Naive thymus-derived CD4-positive, alpha-beta T cell (primary cell): ENCODE results near the gene GOT1. TPM values are rescaled to one million over a fixed set of nuclear protein-coding genes. Genes with fewer than 3 reads are reported as not detected.

Experiments
- ATAC-seq: fragments of 150-1000 bp; cut with Tn5 transposase; 2 replicates; pipeline ENCODE4 v1.10.0; 2021; ENCODE audit warnings: mild to moderate bottlenecking, moderate library complexity
- CTCF ChIA-PET: fragments of 350-600 bp; sonication (Branson Sonifier 250); formaldehyde crosslinking; loops from one replicate; lab custom pipeline; 2021; ENCODE audit warnings: antibody characterized with exemption; lab: Charles Lee
- POLR2A ChIA-PET: fragments of 350-600 bp; sonication (Branson Sonifier 250); formaldehyde crosslinking; loops from one replicate; lab custom pipeline; 2021; ENCODE audit warnings: antibody characterized with exemption, inconsistent platforms; lab: Charles Lee
- DNase-seq, 9 donors: peaks; one replicate each; pipeline versions ENCODE4 v3.0.0 to v3.0.0-alpha.2; 2020 to 2022; ENCODE audit warnings: mixed read lengths in 1 of 9
- H3K27ac ChIP-seq: one replicate; pipeline ENCODE4 v1.7.0; 2013; ENCODE audit warnings: mild to moderate bottlenecking, low read depth, low read length, moderate library complexity
- H3K27me3 ChIP-seq, 2 donors: one replicate each; pipeline ENCODE4 v1.7.0; 2013; ENCODE audit warnings: low read length in 2 of 2, mild to moderate bottlenecking in 2 of 2, moderate library complexity in 2 of 2; ENCODE audit not compliant: control insufficient read depth in 2 of 2, insufficient read depth in 2 of 2
- H3K36me3 ChIP-seq, 3 experiments: 1 replicate in 2 of 3; 2 replicates in 1 of 3; pipeline ENCODE4 v1.7.0; 2013; ENCODE audit warnings: low read length in 3 of 3, mild to moderate bottlenecking in 3 of 3, moderate library complexity in 1 of 3; ENCODE audit not compliant: insufficient read depth in 3 of 3, control insufficient read depth in 2 of 3
- H3K4me1 ChIP-seq, 2 donors: one replicate each; pipeline ENCODE4 v1.7.0; 2013; ENCODE audit warnings: low read length in 2 of 2, mild to moderate bottlenecking in 2 of 2, moderate library complexity in 1 of 2; ENCODE audit not compliant: control insufficient read depth in 2 of 2, insufficient read depth in 2 of 2
- H3K4me3 ChIP-seq: 2 replicates; pipeline ENCODE4 v1.7.0; 2013; ENCODE audit warnings: mild to moderate bottlenecking, low read length
- H3K9me3 ChIP-seq, 3 experiments: 1 replicate in 2 of 3; 2 replicates in 1 of 3; pipeline ENCODE4 v1.7.0; 2013; ENCODE audit warnings: low read length in 3 of 3; ENCODE audit not compliant: control insufficient read depth in 2 of 3
- H3K27ac Mint-ChIP-seq, 9 donors: one replicate each; pipeline ENCODE4 v1.8.0; 2020 to 2022; ENCODE audit warnings: mixed read lengths in 9 of 9, mild to moderate bottlenecking in 8 of 9, moderate library complexity in 5 of 9, inconsistent platforms in 2 of 9
- H3K27me3 Mint-ChIP-seq, 5 donors: one replicate each; pipeline ENCODE4 v1.8.0; 2021 to 2022; ENCODE audit warnings: mixed read lengths in 5 of 5, mild to moderate bottlenecking in 1 of 5
- H3K36me3 Mint-ChIP-seq, 5 donors: one replicate each; pipeline ENCODE4 v1.8.0; 2020 to 2022; ENCODE audit warnings: mixed read lengths in 5 of 5, mild to moderate bottlenecking in 3 of 5, inconsistent platforms in 1 of 5
- H3K4me1 Mint-ChIP-seq, 7 donors: one replicate each; pipeline ENCODE4 v1.8.0; 2020 to 2022; ENCODE audit warnings: mixed read lengths in 7 of 7, mild to moderate bottlenecking in 3 of 7, inconsistent platforms in 1 of 7
- H3K4me3 Mint-ChIP-seq, 10 donors: one replicate each; pipeline ENCODE4 v1.8.0; 2020 to 2022; ENCODE audit warnings: mild to moderate bottlenecking in 10 of 10, mixed read lengths in 10 of 10, moderate library complexity in 6 of 10, inconsistent platforms in 2 of 10
- H3K9me3 Mint-ChIP-seq, 11 donors: one replicate each; pipeline ENCODE4 v1.8.0; 2020 to 2022; ENCODE audit warnings: mixed read lengths in 11 of 11, mild to moderate bottlenecking in 4 of 11, inconsistent platforms in 1 of 11, moderate library complexity in 1 of 11
- intact Hi-C, 2 donors: fragments of 100-400 bp; cut with micrococcal nuclease; formaldehyde crosslinking; loops; one replicate each; pipeline ENCODE4 v1.15.1; 2023
- polyA plus RNA-seq, 2 donors: library from polyadenylated mRNA; unstranded; fragments of 300-500 nt; fragmentation: Illumina TruSeq; gene quantifications; one replicate each; pipeline ENCODE4 v1.2.3, GENCODE V29; 2021
- total RNA-seq, 6 experiments: library from RNA in 5 of 6; stranded (reverse) in 5 of 6; gene quantifications; 1 replicate in 5 of 6; 2 replicates in 1 of 6; pipeline ENCODE4 v1.2.3 and lab custom pipeline; 2021 to 2026

Gene GOT1
- total and polyA plus RNA-seq, 7 experiments from 2014 or later, result 8.0 to 22.2 (median 12.2) TPM

- CTCF ChIA-PET, result no interaction called here
- no peaks in the 10 kb centered on the region for H3K9me3 Mint-ChIP-seq
- POLR2A ChIA-PET, result no interaction called here
Measured at GRCh38 chr10:99422529-99423096, 7.8 kb downstream of the GOT1 start.

GRCh38 chr10:99421233-99421739 lies 9.1 kb downstream of the GOT1 start:
- no peaks in the 10 kb centered on the region for H3K4me1 ChIP-seq
- intact Hi-C loops, result no loop called here
- ChIA-PET POLR2A (interaction anchor here (1.0 kb wide), 1 partner anchor 9 kb away, joined by 3 read pairs; the partner anchor contains the start of gene GOT1), CTCF (no interaction called here)
- Mint-ChIP-seq H3K9me3 (peaks cover 0 to 2% (median 0%) of the 10 kb centered on the region in 11 donors), H3K4me1 (peaks cover 0 to 9% (median 0%) of the 10 kb centered on the region in 7 donors), H3K27ac (peak overlapping the region in 2 of 9 donors; percentile 49 to 50), H3K4me3 (no peak overlapping the region), H3K27me3 (no peaks in the 10 kb centered on the region), H3K36me3 (peaks cover 18 to 51% (median 38%) of the 10 kb centered on the region in 5 donors)
- DNase-seq, result no peak
- peaks cover 0 to 38% (median 3%) of the 10 kb centered on the region in 3 experiments for H3K36me3 ChIP-seq
- no peaks in the 10 kb centered on the region for H3K9me3 ChIP-seq
- H3K27me3 ChIP-seq, result no peaks in the 10 kb centered on the region
- ATAC-seq, result no peak
- no peak overlapping the region for H3K4me3 ChIP-seq
- no peak overlapping the region for H3K27ac ChIP-seq

More at GRCh38 chr10:99422529-99423096, 7.8 kb downstream of the GOT1 start:
- intact Hi-C loops, result no loop called here
- H3K27ac ChIP-seq, result no peak overlapping the region
- H3K4me3 Mint-ChIP-seq, result no peak overlapping the region
- ATAC-seq (no peak), DNase-seq (no peak)
- no peak overlapping the region for H3K4me3 ChIP-seq
- no peak overlapping the region for H3K27ac Mint-ChIP-seq
- no peaks in the 10 kb centered on the region for H3K4me1 ChIP-seq
- no peaks in the 10 kb centered on the region for H3K27me3 Mint-ChIP-seq
- H3K36me3 Mint-ChIP-seq, result peaks cover 12 to 46% (median 33%) of the 10 kb centered on the region in 5 donors
- no peaks in the 10 kb centered on the region for H3K27me3 ChIP-seq
- H3K9me3 ChIP-seq, result no peaks in the 10 kb centered on the region
- peaks cover 0 to 9% (median 0%) of the 10 kb centered on the region in 7 donors for H3K4me1 Mint-ChIP-seq
- peaks cover 0 to 38% (median 3%) of the 10 kb centered on the region in 3 experiments for H3K36me3 ChIP-seq

DNA sequence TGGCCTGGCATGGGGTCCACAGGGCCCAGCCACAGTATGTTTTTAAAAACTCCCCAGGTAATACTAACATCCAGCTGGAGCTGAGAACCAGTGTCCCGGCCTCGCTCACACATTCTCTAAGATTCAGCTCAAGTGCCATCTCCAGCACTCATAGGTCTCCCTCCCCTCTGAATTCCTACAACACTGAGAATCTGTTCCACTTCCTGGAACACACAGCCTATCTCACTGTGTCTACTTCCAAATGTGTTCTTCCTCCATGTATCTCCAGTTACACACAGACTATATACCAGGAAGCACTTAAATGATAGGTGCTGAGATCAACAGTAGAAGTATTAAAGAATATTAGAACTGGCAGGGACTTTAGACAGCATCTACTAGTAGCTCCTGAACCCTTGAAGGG lies 10.7 kb downstream of the GOT1 start:
- no peak for ATAC-seq
- Histone ChIP-seq H3K27ac (no peak overlapping the region), H3K36me3 (peaks cover 0 to 26% (median 3%) of the 10 kb centered on the region in 3 experiments), H3K9me3 (no peaks in the 10 kb centered on the region), H3K27me3 (no peaks in the 10 kb centered on the region), H3K4me1 (no peaks in the 10 kb centered on the region), H3K4me3 (no peak overlapping the region)
- intact Hi-C loops, result no loop called here
- Mint-ChIP-seq H3K27me3 (no peaks in the 10 kb centered on the region), H3K9me3 (peaks cover 0 to 4% (median 0%) of the 10 kb centered on the region in 11 donors), H3K36me3 (peaks cover 22 to 60% (median 49%) of the 10 kb centered on the region in 5 donors), H3K4me1 (peaks cover 0 to 17% (median 4%) of the 10 kb centered on the region in 7 donors), H3K4me3 (no peak overlapping the region), H3K27ac (no peak overlapping the region)
- no peak for DNase-seq
- ChIA-PET POLR2A (no interaction called here), CTCF (interaction anchor here (0.6 kb wide), 1 partner anchor 141 kb away, joined by 3 read pairs; no protein-coding TSS in a partner anchor)

- H3K4me3 ChIP-seq, result no peak overlapping the region
- H3K27me3 ChIP-seq, result no peaks in the 10 kb centered on the region
- Mint-ChIP-seq H3K36me3 (peaks cover 25 to 65% (median 49%) of the 10 kb centered on the region in 5 donors), H3K9me3 (peaks cover 0 to 4% (median 0%) of the 10 kb centered on the region in 11 donors), H3K27me3 (no peaks in the 10 kb centered on the region), H3K4me1 (peaks cover 0 to 20% (median 7%) of the 10 kb centered on the region in 7 donors), H3K27ac (no peak overlapping the region), H3K4me3 (no peak overlapping the region)
- H3K27ac ChIP-seq, result no peak overlapping the region
- intact Hi-C loops, result no loop called here
- no peaks in the 10 kb centered on the region for H3K4me1 ChIP-seq
- ChIA-PET CTCF (interaction anchor here (0.6 kb wide), 1 partner anchor 142 kb away, joined by 3 read pairs; no protein-coding TSS in a partner anchor), POLR2A (no interaction called here)
- no peak for DNase-seq
- ATAC-seq, result no peak
- H3K36me3 ChIP-seq, result peaks cover 0 to 22% (median 3%) of the 10 kb centered on the region in 3 experiments
- no peaks in the 10 kb centered on the region for H3K9me3 ChIP-seq
Measured at GRCh38 chr10:99418910-99419624, 11.4 kb downstream of the GOT1 start.

DNA sequence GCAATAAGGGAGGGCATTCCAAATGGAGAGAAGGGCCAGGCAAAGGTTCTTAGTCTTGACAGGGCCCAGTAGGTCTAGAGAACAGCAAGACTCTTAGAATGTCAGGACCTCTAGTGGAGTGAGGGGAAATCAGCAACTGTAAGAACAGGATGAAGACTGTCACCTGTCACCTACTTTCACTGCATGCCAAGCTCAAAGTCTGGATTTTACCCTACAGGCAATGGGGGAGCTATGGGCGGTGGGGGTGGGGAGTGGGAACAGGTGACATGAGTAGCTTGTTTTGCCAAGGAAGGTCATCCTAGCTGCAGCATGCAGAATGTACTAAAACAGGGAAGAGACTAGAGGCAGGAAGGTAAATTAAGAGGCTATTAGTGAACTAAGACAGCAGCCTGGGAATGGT lies 18.3 kb downstream of the GOT1 start:
- Mint-ChIP-seq H3K4me1 (peaks cover 0 to 24% (median 7%) of the 10 kb centered on the region in 7 donors), H3K27ac (peak overlapping the region in 2 of 9 donors; percentile 13 to 15), H3K36me3 (peaks cover 13 to 53% (median 18%) of the 10 kb centered on the region in 5 donors), H3K27me3 (no peaks in the 10 kb centered on the region), H3K9me3 (peaks cover 0 to 4% (median 0%) of the 10 kb centered on the region in 11 donors), H3K4me3 (no peak overlapping the region)
- DNase-seq (no peak), ATAC-seq (no peak)
- CTCF ChIA-PET, result no interaction called here
- Histone ChIP-seq H3K4me3 (no peak overlapping the region), H3K27me3 (no peaks in the 10 kb centered on the region), H3K36me3 (peaks cover 0 to 6% (median 0%) of the 10 kb centered on the region in 3 experiments), H3K9me3 (no peaks in the 10 kb centered on the region), H3K27ac (no peak overlapping the region), H3K4me1 (no peaks in the 10 kb centered on the region)
- intact Hi-C loops, result no loop called here
- POLR2A ChIA-PET, result interaction anchor here (0.6 kb wide), 1 partner anchor 1004 kb away, joined by 3 read pairs; no protein-coding TSS in a partner anchor

- Histone ChIP-seq H3K27ac (no peak overlapping the region), H3K27me3 (no peaks in the 10 kb centered on the region), H3K9me3 (no peaks in the 10 kb centered on the region), H3K36me3 (peaks cover 0 to 11% (median 0%) of the 10 kb centered on the region in 3 experiments), H3K4me1 (no peaks in the 10 kb centered on the region), H3K4me3 (no peak overlapping the region)
- Mint-ChIP-seq H3K27ac (peak overlapping the region in 3 of 9 donors; percentile 13 to 32 (median 15)), H3K4me3 (no peak overlapping the region), H3K27me3 (no peaks in the 10 kb centered on the region), H3K4me1 (peaks cover 0 to 24% (median 7%) of the 10 kb centered on the region in 7 donors), H3K9me3 (peaks cover 0 to 4% (median 0%) of the 10 kb centered on the region in 11 donors), H3K36me3 (peaks cover 12 to 58% (median 18%) of the 10 kb centered on the region in 5 donors)
- ChIA-PET CTCF (no interaction called here), POLR2A (interaction anchor here (0.6 kb wide), 1 partner anchor 1003 kb away, joined by 3 read pairs; no protein-coding TSS in a partner anchor)
- intact Hi-C loops, result no loop called here
- ATAC-seq (no peak), DNase-seq (no peak)
Measured at GRCh38 chr10:99411546-99411945, 18.9 kb downstream of the GOT1 start.
